K562 (cell line): Measurements from ENCODE around the gene LGR6. TPM values are rescaled to one million over a fixed set of nuclear protein-coding genes. Genes with fewer than 3 reads are reported as not detected.

Experiments
- ETS2 ChIP-seq: IDR thresholded peaks from 2 replicates; pipeline ENCODE4 v1.6.1; 2016; ENCODE audit warnings: borderline replicate concordance, missing genetic modification characterization, mild to moderate bottlenecking, moderate library complexity, missing compliant biosample characterization; ENCODE audit not compliant: poor library complexity, severe bottlenecking
- FOXJ2 ChIP-seq: fragments of 200-800 bp; sonication (Bioruptor generic); IDR thresholded peaks from 2 replicates; pipeline ENCODE4 v1.6.1; 2016; ENCODE audit warnings: missing genetic modification characterization, missing compliant biosample characterization
- FUS ChIP-seq: fragments of 200-400 bp; formaldehyde crosslinking; optimal IDR thresholded peaks from 2 replicates; pipeline ENCODE3; 2017; ENCODE audit warnings: low read depth, low read length
- ILF3 ChIP-seq: fragments of 450-650 bp; IDR thresholded peaks from 2 replicates; pipeline ENCODE4 v1.6.1; 2018; ENCODE audit warnings: antibody characterized with exemption, mild to moderate bottlenecking, moderate library complexity, borderline replicate concordance
- LARP7 ChIP-seq: fragments of 450-650 bp; IDR thresholded peaks from 2 replicates; pipeline ENCODE4 v1.6.1; 2016
- LEF1 ChIP-seq: fragments of 450-650 bp; IDR thresholded peaks from 2 replicates; pipeline ENCODE4 v1.6.1; 2016; ENCODE audit warnings: mild to moderate bottlenecking
- MXI1 ChIP-seq: IDR thresholded peaks from 2 replicates; pipeline ENCODE4 v1.6.1; 2011; ENCODE audit warnings: low read depth, mild to moderate bottlenecking, improper control_type of control experiment, low read length
- NEUROD1 ChIP-seq: fragments of 150-350 bp; IDR thresholded peaks from 2 replicates; pipeline ENCODE4 v1.6.1; 2014; ENCODE audit warnings: borderline replicate concordance, low read length, low read depth; ENCODE audit not compliant: partially characterized antibody
- PCBP1 ChIP-seq: fragments of 200-400 bp; formaldehyde crosslinking; IDR thresholded peaks from 2 replicates; pipeline ENCODE4 v1.6.1; 2018; ENCODE audit warnings: mild to moderate bottlenecking, low read depth, low read length; ENCODE audit not compliant: poor library complexity, severe bottlenecking
- POLR3G ChIP-seq: IDR thresholded peaks from 2 replicates; pipeline ENCODE4 v1.6.1; 2011; ENCODE audit not compliant: insufficient read length, insufficient replicate concordance; ENCODE audit errors: extremely low read depth
- RBM25 ChIP-seq: fragments of 200-400 bp; formaldehyde crosslinking; IDR thresholded peaks from 2 replicates; pipeline ENCODE4 v1.6.1; 2018; ENCODE audit warnings: low read length, low read depth, moderate library complexity; ENCODE audit not compliant: severe bottlenecking
- SIN3B ChIP-seq: fragments of 450-650 bp; IDR thresholded peaks from 2 replicates; pipeline ENCODE4 v1.6.1; 2017; ENCODE audit warnings: low read depth, mild to moderate bottlenecking, moderate library complexity
- SLC30A9 ChIP-seq: fragments of 250-450 bp; sonication (Bioruptor Pico); IDR thresholded peaks from 2 replicates; pipeline ENCODE4 v1.8.0; 2022; ENCODE audit warnings: mild to moderate bottlenecking, moderate library complexity
- SRSF9 ChIP-seq: fragments of 200-400 bp; formaldehyde crosslinking; IDR thresholded peaks from 2 replicates; pipeline ENCODE4 v1.6.1; 2017; ENCODE audit warnings: low read depth, low read length, borderline replicate concordance
- THAP7 ChIP-seq: fragments of 250-450 bp; sonication (Bioruptor Pico); IDR thresholded peaks from 2 replicates; pipeline ENCODE4 v1.5.0; 2021
- TSC22D4 ChIP-seq: fragments of 450-650 bp; IDR thresholded peaks from 2 replicates; pipeline ENCODE4 v1.6.1; 2016; ENCODE audit warnings: missing genetic modification characterization, missing biosample characterization, control low read depth
- UBTF ChIP-seq, 2 experiments: IDR thresholded peaks; 2 replicates each; pipeline ENCODE4 v1.6.1; 2012; ENCODE audit warnings: improper control_type of control experiment in 2 of 2, low read depth in 2 of 2, low read length in 2 of 2, borderline replicate concordance in 1 of 2
- ZBTB1 ChIP-seq: sonication (generic); formaldehyde crosslinking; IDR thresholded peaks from 2 replicates; pipeline ENCODE4 v1.8.1; 2023; ENCODE audit warnings: missing genetic modification reagents, low read depth, mild to moderate bottlenecking, borderline replicate concordance
- ZNF551 ChIP-seq: fragments of 250-450 bp; sonication (Bioruptor Pico); IDR thresholded peaks from 2 replicates; pipeline ENCODE4 v1.5.0; 2021; ENCODE audit warnings: mild to moderate bottlenecking, moderate library complexity
- ZNF57 ChIP-seq: fragments of 450-650 bp; formaldehyde crosslinking; IDR thresholded peaks from 2 replicates; pipeline ENCODE4 v1.4.0; 2020; ENCODE audit warnings: mild to moderate bottlenecking, moderate library complexity
- ZNF583 ChIP-seq: fragments of 250-450 bp; sonication (Bioruptor Pico); IDR thresholded peaks from 2 replicates; pipeline ENCODE4 v1.4.0; 2020
- ZNF699 ChIP-seq: fragments of 250-450 bp; sonication (Bioruptor Pico); IDR thresholded peaks from 2 replicates; pipeline ENCODE4 v1.8.0; 2021; ENCODE audit warnings: mild to moderate bottlenecking, moderate library complexity; ENCODE audit not compliant: insufficient replicate concordance
- polyA plus RNA-seq, 8 experiments: library from polyadenylated mRNA; depleted of rRNA in 4 of 8; stranded (reverse) in 5 of 8; unstranded in 3 of 8; fragments of >200 nt; fragmentation: Nextera tagmentation in 2 of 8; fragmentation: Illumina TruSeq in 1 of 8; extraction: Ambion mirVana in 2 of 8; extraction: Trizol in 1 of 8; gene quantifications; 2 replicates each; pipeline versions ENCODE4 v1.2.1 to v1.2.3, GENCODE V29; 2011 to 2014; ENCODE audit warnings: inconsistent platforms in 1 of 8, missing spikeins in 1 of 8
- total RNA-seq, 7 experiments: library from RNA; depleted of rRNA in 6 of 7; stranded (reverse); fragments of >200 nt in 6 of 7; fragmentation: Illumina TruSeq in 2 of 7; extraction: Trizol in 2 of 7; gene quantifications; 2 replicates each; pipeline versions ENCODE4 v1.2.1 to v1.2.3, GENCODE V29; 2011 to 2021; ENCODE audit warnings: low replicate concordance in 1 of 7
- TF ChIP-seq, protein P1 (sequence below): fragments of 450-650 bp; conservative IDR thresholded peaks from 2 replicates; pipeline ENCODE4 v1.6.1; 2016; ENCODE audit warnings: missing genetic modification characterization, low read depth, mild to moderate bottlenecking, missing compliant biosample characterization, moderate library complexity
- TF ChIP-seq, protein P2 (sequence below): fragments of 450-650 bp; IDR thresholded peaks from 2 replicates; pipeline ENCODE4 v1.6.1; 2016; ENCODE audit warnings: missing biosample characterization, missing genetic modification characterization

The LGR6 gene
- total and polyA plus RNA-seq, 9 of the 15 experiments (the other 6 are each of a cell fraction or from before 2014, with no cell fraction given): 0.01 to 0.54 (median 0.17) TPM; not detected in 1

- TF ChIP-seq THAP7 (CRISPR knock-in tag) (no peak), UBTF (IDR thresholded peaks at IDR 0.05; ENCODE audit: borderline replicate concordance in 1 of 2, low read depth in 2 of 2, low read length in 2 of 2) (peak; percentile 31 to 87; a peak in 3 of 4 replicates), MXI1 (no peak; the same call in 1 of the 2 replicates), ZNF699 (no peak), LARP7 (no peak), ILF3 (peak; percentile 73; the same call in 1 of the 2 replicates), FUS (no peak), PCBP1 (no peak), ZNF57 (no peak), LEF1 (no peak), SRSF9 (no peak), NEUROD1 (peak; percentile 40), ZNF551 (no peak), ETS2 (tag) (no peak), ZNF583 (CRISPR knock-in tag) (peak; percentile 81), POLR3G (no peak), SLC30A9 (CRISPR knock-in tag) (no peak), FOXJ2 (tag) (peak; percentile 52; the same call in 1 of the 2 replicates), ZBTB1 (CRISPR knock-in tag) (no peak; the same call in 1 of the 2 replicates), SIN3B (peak; percentile 63; the same call in 1 of the 2 replicates), RBM25 (no peak), TSC22D4 (tag) (no peak)
- TF ChIP-seq, protein P1, sequence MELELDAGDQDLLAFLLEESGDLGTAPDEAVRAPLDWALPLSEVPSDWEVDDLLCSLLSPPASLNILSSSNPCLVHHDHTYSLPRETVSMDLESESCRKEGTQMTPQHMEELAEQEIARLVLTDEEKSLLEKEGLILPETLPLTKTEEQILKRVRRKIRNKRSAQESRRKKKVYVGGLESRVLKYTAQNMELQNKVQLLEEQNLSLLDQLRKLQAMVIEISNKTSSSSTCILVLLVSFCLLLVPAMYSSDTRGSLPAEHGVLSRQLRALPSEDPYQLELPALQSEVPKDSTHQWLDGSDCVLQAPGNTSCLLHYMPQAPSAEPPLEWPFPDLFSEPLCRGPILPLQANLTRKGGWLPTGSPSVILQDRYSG: 0 out of 2 replicates have a peak, but pooled peaks have one; percentile 38
- TF ChIP-seq, protein P2, sequence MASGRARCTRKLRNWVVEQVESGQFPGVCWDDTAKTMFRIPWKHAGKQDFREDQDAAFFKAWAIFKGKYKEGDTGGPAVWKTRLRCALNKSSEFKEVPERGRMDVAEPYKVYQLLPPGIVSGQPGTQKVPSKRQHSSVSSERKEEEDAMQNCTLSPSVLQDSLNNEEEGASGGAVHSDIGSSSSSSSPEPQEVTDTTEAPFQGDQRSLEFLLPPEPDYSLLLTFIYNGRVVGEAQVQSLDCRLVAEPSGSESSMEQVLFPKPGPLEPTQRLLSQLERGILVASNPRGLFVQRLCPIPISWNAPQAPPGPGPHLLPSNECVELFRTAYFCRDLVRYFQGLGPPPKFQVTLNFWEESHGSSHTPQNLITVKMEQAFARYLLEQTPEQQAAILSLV (tag): no peak
These were observed 34.6 kb upstream of the LGR6 start (continued) for GRCh38 chr1:202158810-202159533.
